Mesothelial cell of epicardium (in vitro differentiated cells): Measurements from ENCODE around the gene DST. TPM values are rescaled to one million over a fixed set of nuclear protein-coding genes. Genes with fewer than 3 reads are reported as not detected.

Source experiments
- DNase-seq, 2 experiments: peaks; one replicate each; pipeline ENCODE4 v3.0.0; 2021; ENCODE audit warnings: low spot score in 2 of 2; ENCODE audit not compliant: unreplicated experiment in 2 of 2
- H3K27ac Mint-ChIP-seq: 2 replicates; pipeline ENCODE4 v1.8.0; 2021; ENCODE audit warnings: mixed read lengths
- H3K27me3 Mint-ChIP-seq: 2 replicates; pipeline ENCODE4 v1.8.0; 2021; ENCODE audit warnings: low read depth, mixed read lengths
- H3K36me3 Mint-ChIP-seq: 2 replicates; pipeline ENCODE4 v1.8.0; 2021; ENCODE audit warnings: mixed read lengths
- H3K4me1 Mint-ChIP-seq: 2 replicates; pipeline ENCODE4 v1.8.0; 2021; ENCODE audit warnings: mixed read lengths
- H3K4me3 Mint-ChIP-seq: 2 replicates; pipeline ENCODE4 v1.8.0; 2021; ENCODE audit warnings: mild to moderate bottlenecking, moderate library complexity, mixed read lengths
- H3K9me3 Mint-ChIP-seq: 2 replicates; pipeline ENCODE4 v1.8.0; 2021; ENCODE audit warnings: mixed read lengths
- CTCF ChIP-seq: fragments of 200-600 bp; sonication (generic); IDR thresholded peaks from one replicate; pipeline ENCODE4 v1.5.0; 2021; ENCODE audit warnings: antibody characterized with exemption; ENCODE audit not compliant: unreplicated experiment
- total RNA-seq: library from RNA; stranded (reverse); gene quantifications from 3 replicates; pipeline ENCODE4 v1.2.1, GENCODE V29; 2021

Gene DST
- total RNA-seq, 1 donor from 2014 or later: 306 TPM

DNA sequence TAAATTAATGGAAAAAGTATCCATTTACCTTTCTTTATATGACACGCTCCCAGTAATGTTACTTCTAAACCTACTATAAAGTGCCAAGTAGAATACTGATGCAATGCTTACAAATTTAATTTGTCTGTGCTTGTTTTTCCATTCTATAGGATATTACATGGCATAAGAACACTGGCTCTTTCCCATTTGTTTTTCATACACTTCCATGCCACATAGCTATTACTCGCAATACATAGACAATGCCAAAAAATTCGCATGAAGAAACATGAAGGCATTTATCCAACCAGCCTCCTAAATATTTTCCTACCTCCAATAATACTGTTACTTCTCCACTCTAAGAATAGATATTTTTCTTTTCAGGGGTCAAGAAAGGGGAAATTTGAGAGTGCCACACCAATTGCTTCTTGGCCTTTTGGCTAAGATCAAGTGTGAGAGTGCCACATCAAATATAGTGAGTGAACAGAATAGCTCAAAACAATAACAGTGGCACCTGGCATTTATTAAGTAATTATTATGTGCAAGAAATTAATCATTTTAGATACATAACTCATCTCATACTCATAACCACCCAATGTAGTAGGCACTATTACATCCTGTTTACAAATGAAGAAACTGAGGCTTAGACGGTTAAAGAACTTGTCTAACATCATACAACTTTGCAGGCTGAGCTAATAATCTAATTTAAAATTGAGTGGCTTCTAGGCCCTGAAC, 845 bp upstream of the DST start:
- H3K9me3 Mint-ChIP-seq: no peaks in the 10 kb centered on the region
- H3K36me3 Mint-ChIP-seq: peaks cover 25% of the 10 kb centered on the region
- no peak overlapping the region for H3K27ac Mint-ChIP-seq
- peaks cover 2% of the 10 kb centered on the region for H3K4me1 Mint-ChIP-seq
- no peak for DNase-seq
- H3K4me3 Mint-ChIP-seq: no peak overlapping the region
- no peaks in the 10 kb centered on the region for H3K27me3 Mint-ChIP-seq
- TF ChIP-seq CTCF: no peak

DNA sequence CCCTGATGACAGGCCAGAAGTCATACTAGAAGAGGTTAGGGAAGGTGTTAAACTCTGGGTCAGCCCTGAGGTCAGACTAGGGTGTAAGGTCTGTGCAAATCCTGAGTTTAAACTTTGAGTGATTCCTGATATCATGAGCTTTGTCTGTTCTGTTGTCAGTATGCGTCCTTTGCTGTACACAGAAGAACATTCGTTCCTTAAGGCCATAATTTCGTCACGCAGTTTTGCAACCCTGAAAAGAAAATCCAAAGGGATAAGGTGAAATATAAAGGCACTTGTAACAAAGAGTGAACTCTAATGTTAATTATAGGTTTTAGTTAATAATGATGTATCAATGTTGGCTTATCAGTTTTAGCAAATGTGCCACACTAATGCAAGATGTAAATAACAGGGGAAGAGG, 2.3 kb downstream of the DST start:
- Mint-ChIP-seq H3K27me3 (no peaks in the 10 kb centered on the region), H3K9me3 (no peaks in the 10 kb centered on the region), H3K36me3 (peaks cover 16% of the 10 kb centered on the region), H3K27ac (no peak overlapping the region), H3K4me3 (no peak overlapping the region), H3K4me1 (peaks cover 2% of the 10 kb centered on the region)
- no peak for DNase-seq
- TF ChIP-seq CTCF: no peak

DNA sequence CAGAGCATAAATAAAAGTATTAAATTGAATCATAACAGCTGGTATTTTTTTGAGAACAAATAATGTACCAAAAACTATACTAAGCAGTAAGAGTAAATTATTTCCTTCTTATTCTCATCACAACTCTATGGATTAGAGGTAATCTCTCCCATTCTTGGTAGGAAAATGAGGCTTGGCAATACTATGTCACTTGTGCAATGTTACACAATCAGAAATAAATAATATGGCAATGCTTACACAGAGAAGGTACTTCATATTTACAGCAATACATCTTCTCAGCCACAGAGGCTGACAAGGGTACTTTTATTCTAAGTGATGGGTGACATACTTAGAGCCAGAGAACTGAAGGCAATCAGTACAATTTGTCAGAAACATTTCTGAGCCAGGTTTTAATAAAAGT, 3.9 kb downstream of the DST start:
- no peak overlapping the region for H3K27ac Mint-ChIP-seq
- no peaks in the 10 kb centered on the region for H3K9me3 Mint-ChIP-seq
- DNase-seq: no peak
- no peaks in the 10 kb centered on the region for H3K27me3 Mint-ChIP-seq
- H3K4me3 Mint-ChIP-seq: no peak overlapping the region
- H3K36me3 Mint-ChIP-seq: peaks cover 15% of the 10 kb centered on the region
- no peak for TF ChIP-seq CTCF
- peaks cover 2% of the 10 kb centered on the region for H3K4me1 Mint-ChIP-seq

DNA sequence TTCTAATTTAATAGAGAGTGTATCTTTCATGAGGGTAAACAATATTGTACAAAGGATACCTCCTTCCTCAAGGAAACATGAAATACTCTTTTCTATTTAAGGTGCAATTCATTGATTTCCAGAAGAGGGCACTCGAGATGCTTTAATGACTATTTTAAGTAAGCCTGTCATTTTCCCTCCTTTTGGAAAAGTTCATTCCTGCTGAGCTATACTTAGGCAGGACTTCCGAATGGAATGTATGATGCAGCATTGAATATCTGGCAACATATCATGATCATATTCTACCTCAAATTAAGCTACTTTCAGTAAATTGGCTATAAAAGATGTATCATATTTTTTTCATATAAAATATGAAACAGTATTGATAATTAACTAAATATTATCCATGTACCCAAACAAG, 5.0 kb downstream of the DST start:
- Mint-ChIP-seq H3K4me3 (no peak overlapping the region), H3K36me3 (peaks cover 20% of the 10 kb centered on the region), H3K4me1 (no peaks in the 10 kb centered on the region), H3K27ac (no peak overlapping the region), H3K9me3 (no peaks in the 10 kb centered on the region), H3K27me3 (no peaks in the 10 kb centered on the region)
- DNase-seq: no peak
- TF ChIP-seq CTCF: peak; percentile 76

DNA sequence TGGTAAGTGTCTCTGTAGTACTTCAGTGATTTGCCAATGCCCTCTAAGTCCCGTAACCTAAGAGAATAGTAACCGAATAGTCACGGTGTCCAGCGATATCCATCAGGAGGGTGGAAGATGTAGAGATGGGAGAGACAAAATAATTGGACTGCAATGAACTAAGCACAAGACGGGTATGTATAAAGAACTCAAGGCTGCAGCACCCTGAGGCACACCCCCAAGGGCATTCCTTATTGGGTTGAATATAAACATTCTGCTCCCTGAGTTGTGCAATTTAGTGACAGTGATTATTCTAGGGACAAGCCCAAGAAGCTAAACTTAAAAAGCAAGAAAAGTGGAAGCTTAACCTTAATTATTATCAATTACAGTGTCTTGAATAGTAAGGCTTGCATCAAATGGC, 14.6 kb downstream of the DST start:
- Mint-ChIP-seq H3K27ac (no peak overlapping the region), H3K4me1 (peaks cover 2% of the 10 kb centered on the region), H3K9me3 (no peaks in the 10 kb centered on the region), H3K4me3 (no peak overlapping the region), H3K36me3 (peaks cover 33% of the 10 kb centered on the region), H3K27me3 (no peaks in the 10 kb centered on the region)
- DNase-seq: no peak
- TF ChIP-seq CTCF: no peak

GRCh38 chr6:56625356-56625755, 17.3 kb downstream of the DST start:
- no peak for TF ChIP-seq CTCF
- H3K4me3 Mint-ChIP-seq: no peak overlapping the region
- H3K27ac Mint-ChIP-seq: no peak overlapping the region
- H3K27me3 Mint-ChIP-seq: no peaks in the 10 kb centered on the region
- no peaks in the 10 kb centered on the region for H3K9me3 Mint-ChIP-seq
- H3K4me1 Mint-ChIP-seq: peaks cover 4% of the 10 kb centered on the region
- H3K36me3 Mint-ChIP-seq: peaks cover 20% of the 10 kb centered on the region
- DNase-seq: no peak
